GM18870 (cell line): Measurements from ENCODE around the gene GGCT.
A peak's percentile ranks its signal among the peaks of the same experiment; 100 is the strongest.

ENCODE experiments used
- ATAC-seq: cut with Tn5 transposase; IDR thresholded peaks from one replicate; pipeline ENCODE4 v1.9.1; 2021; ENCODE audit warnings: moderate library complexity; ENCODE audit not compliant: unreplicated experiment

Gene GGCT

DNA sequence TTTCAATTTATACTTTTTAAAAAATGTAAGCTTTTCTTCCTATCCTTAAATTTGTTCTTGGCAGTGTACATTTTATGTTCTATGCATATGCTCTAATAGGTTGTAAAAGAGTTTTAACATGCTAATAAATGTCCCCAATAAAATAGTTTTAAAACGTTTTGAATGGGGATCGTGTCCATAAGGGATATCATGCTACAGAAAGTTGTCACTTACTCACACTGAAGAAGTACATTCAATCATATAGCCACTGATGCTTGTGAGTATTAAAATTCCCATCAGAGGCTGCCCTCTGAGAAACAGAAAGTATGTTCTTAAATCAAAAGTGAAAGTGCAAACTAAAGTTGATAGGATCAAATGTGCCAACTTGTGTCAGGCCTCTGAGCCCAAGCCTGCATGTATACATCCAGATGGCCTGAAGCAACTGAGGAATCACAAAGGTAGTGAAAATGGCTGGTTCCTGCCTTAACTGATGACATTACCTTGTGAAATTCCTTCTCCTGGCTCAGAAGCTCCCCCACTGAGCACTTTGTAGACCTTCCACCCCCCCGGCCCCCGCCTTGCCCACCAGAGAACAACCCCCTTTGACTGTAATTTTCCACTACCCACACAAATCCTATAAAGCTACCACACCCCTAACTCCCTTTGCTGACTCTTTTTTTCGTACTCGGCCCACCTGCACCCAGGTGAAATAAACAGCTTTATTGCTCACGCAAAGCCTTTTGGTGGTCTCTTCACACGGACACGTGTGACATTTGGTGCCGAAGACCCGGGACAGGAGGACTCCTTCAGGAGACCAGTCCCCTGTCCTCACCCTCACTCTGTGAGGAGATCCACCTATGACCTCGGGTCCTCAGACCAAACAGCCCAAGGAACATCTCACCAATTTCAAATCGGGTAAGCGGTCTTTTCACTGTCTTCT lies 25.2 kb downstream of the GGCT start:
- no peak for ATAC-seq

GRCh38 chr7:30478349-30479201 lies 26.1 kb downstream of the GGCT start, which contains the start of gene NOD1:
TSS of gene NOD1 (minus strand) at chr7:30478784. CDS start at chr7:30456921, 21,863 bp downstream.
- peak; percentile 70 for ATAC-seq

- ATAC-seq: no peak
Measured at GRCh38 chr7:30476459-30477145, 28.0 kb downstream of the GGCT start.

DNA sequence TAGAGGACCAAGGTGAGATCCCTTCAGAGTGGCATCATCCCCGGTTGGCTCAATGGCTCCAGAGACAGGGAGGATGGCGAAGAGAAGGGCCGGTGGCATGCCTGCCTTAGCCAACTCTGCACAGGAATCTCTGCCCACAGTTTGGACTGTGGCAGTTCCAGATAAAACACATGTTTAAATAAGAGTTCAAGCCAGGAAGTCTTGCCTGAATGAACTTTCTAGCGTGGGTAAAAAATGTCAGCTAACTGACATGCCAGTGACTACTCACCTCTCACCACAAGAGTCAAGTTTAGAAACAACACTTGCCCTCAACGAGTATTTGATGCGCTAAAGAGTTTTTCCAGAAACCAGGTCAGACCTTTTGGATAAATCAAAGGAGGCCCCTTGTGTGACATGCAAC lies 29.0 kb downstream of the GGCT start:
- ATAC-seq: no peak

GRCh38 chr7:30474893-30475292 lies 29.7 kb downstream of the GGCT start:
- no peak for ATAC-seq

- ATAC-seq: no peak
Measured at GRCh38 chr7:30474485-30474884, 30.1 kb downstream of the GGCT start.

DNA sequence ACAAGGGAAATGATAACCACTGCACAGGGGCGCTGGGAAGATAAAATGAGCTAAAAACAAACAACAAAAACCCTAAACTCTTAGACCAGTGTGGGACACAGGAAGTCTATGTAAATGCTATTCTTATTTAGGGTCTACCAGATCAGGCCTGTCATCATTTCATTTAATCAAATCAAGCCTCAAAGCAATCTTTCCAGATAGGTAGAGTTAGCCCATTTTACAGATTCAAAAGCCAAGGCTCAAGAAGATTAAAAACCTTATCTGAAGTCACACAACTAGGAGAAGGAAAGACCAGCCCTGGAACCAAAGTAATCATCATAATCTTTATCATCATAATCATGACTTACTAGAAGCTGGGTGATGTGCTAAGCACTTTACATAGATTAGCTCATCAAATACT lies 30.7 kb downstream of the GGCT start:
- ATAC-seq: no peak

- no peak for ATAC-seq
Measured at GRCh38 chr7:30472784-30473775, 31.5 kb downstream of the GGCT start.

GRCh38 chr7:30472081-30472783 lies 32.4 kb downstream of the GGCT start:
- ATAC-seq: no peak

GRCh38 chr7:30471205-30471604 lies 33.4 kb downstream of the GGCT start:
- no peak for ATAC-seq

GRCh38 chr7:30470771-30471170 lies 33.9 kb downstream of the GGCT start:
- no peak for ATAC-seq

DNA sequence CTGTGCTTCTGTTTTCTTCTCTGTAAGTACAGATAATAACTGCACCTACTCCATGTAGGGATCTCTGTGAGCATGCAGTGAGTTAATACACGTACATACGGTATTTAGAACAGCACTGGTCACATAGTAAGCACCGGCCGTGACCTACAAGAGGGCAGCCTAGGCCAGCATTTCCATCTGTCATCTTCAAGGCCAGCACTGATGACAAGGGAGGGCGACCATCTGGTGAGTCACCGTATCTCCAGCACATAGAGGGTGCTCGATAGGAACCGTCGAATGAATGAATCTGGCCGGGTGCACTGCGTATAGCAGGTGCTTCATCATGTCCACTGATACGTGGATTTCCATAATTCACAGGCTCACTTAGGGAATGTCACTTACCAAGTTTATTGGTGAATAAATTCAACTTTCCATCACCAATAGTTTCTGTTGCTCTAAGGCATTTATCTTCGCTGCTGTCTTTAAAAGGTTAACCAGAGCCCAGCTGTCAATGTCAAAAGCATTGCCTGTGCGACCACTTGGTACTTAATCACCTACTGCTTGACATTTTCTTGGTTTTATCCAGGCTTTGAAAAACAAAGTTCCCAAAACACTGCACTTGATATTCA lies 34.4 kb downstream of the GGCT start:
- ATAC-seq: no peak

DNA sequence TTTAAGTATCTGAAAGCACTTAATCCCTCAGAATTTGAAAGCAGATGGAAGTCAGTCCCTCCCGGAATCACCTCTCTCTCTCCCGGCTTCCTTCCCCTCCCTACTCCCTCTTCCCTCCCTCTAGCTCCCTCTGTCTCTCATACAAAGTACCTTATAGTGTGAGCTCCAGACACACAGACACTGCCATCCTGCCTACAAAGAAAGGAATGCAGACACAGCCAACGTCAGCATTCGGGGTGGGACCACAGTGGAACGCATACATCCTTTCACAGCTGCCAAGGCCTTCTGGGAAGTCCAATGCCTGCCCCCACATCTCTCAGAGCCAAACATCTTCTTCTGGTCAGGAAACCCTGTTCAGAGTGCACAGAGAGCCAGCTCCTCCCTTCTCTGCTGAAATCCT lies 35.3 kb downstream of the GGCT start:
- ATAC-seq: no peak

- ATAC-seq: no peak
Measured at GRCh38 chr7:30468791-30469190, 35.8 kb downstream of the GGCT start.

DNA sequence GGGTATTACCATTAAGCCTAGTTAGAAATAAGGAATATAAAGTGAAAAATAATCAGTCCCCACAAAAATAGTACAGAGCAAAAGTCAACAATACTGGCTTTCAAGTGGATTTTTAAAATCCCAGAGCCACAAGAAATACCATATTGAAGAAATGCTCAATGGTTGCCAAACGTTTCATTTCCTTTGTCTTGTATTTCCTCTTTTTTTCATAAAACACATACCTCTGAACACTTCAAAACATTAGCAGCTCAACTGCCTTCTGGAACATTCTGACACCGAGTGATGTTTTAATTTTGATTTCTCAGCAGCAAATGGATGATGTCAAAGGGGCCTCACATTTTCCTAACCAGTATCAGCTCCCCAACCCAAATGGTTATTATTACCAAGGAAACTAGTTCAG lies 36.6 kb downstream of the GGCT start:
- no peak for ATAC-seq

GRCh38 chr7:30467271-30467670 lies 37.4 kb downstream of the GGCT start:
- ATAC-seq: no peak

- ATAC-seq: no peak
Measured at GRCh38 chr7:30466266-30466665, 38.4 kb downstream of the GGCT start.

- no peak for ATAC-seq
Measured at GRCh38 chr7:30465811-30466180, 38.8 kb downstream of the GGCT start.
